Panc1 (cell line): ENCODE results near the gene TSSK6. TPM values are rescaled to one million over a fixed set of nuclear protein-coding genes. Genes with fewer than 3 reads are reported as not detected.

Source experiments
- ATAC-seq: fragments of 200-7000 bp; cut with Tn5 transposase; 2 replicates; pipeline ENCODE4 v1.9.1; 2020; ENCODE audit warnings: mild to moderate bottlenecking, moderate library complexity
- BruUV-seq: library from RNA; stranded (reverse); fragments of 400-500 nt; replicated peaks from 2 replicates; lab custom pipeline; 2021; lab: Mats Ljungman, UMichigan
- CTCF ChIA-PET: fragments of 300-600 bp; sonication (Branson Sonifier 250); formaldehyde crosslinking; loops from one replicate; lab custom pipeline; 2022; ENCODE audit warnings: antibody characterized with exemption; lab: Charles Lee
- POLR2A ChIA-PET: fragments of 300-600 bp; sonication (Branson Sonifier 250); formaldehyde crosslinking; loops from one replicate; lab custom pipeline; 2022; ENCODE audit warnings: antibody characterized with exemption; lab: Charles Lee
- DNase-seq: peaks from one replicate; pipeline ENCODE4 v3.0.0-alpha.2; 2010; ENCODE audit warnings: low read depth, low spot score
- H3K27ac ChIP-seq: 2 replicates; pipeline ENCODE4 v1.5.1; 2011; ENCODE audit warnings: mild to moderate bottlenecking, low read length, inconsistent platforms
- H3K27me3 ChIP-seq: fragments of 200-500 bp; sonication (Bioruptor generic); 2 replicates; pipeline ENCODE4 v1.6.0; 2014; ENCODE audit warnings: low read length, inconsistent platforms; ENCODE audit not compliant: control insufficient read depth, insufficient read depth
- H3K36me3 ChIP-seq: fragments of 200-500 bp; sonication (Bioruptor generic); 2 replicates; pipeline ENCODE4 v1.5.1; 2014; ENCODE audit warnings: inconsistent platforms, mild to moderate bottlenecking, low read length, moderate library complexity; ENCODE audit not compliant: control insufficient read depth, insufficient read depth
- H3K4me1 ChIP-seq: 2 replicates; pipeline ENCODE4 v1.5.1; 2011; ENCODE audit warnings: inconsistent platforms, mild to moderate bottlenecking, low read length, moderate library complexity; ENCODE audit not compliant: control insufficient read depth, insufficient read depth
- H3K4me3 ChIP-seq, 2 experiments: 2 replicates each; pipeline ENCODE4 v1.5.1; 2011 to 2012; ENCODE audit warnings: low read depth in 2 of 2, low read length in 2 of 2, mild to moderate bottlenecking in 2 of 2, inconsistent platforms in 1 of 2, moderate library complexity in 1 of 2
- H3K9me3 ChIP-seq: fragments of 200-500 bp; sonication (Bioruptor generic); 2 replicates; pipeline ENCODE4 v1.5.1; 2014; ENCODE audit warnings: low read depth, mild to moderate bottlenecking, inconsistent platforms, low read length, moderate library complexity; ENCODE audit not compliant: control insufficient read depth, insufficient read depth
- POLR2AphosphoS5 ChIP-seq: IDR thresholded peaks from 2 replicates; pipeline ENCODE4 v1.6.1; 2012; ENCODE audit warnings: mild to moderate bottlenecking, low read depth, low read length, moderate library complexity
- SIN3A ChIP-seq: IDR thresholded peaks from 2 replicates; pipeline ENCODE4 v1.6.1; 2012; ENCODE audit warnings: low read depth, mild to moderate bottlenecking, low read length, moderate library complexity, borderline replicate concordance; ENCODE audit not compliant: insufficient read depth
- TCF7L2 ChIP-seq: IDR thresholded peaks from 2 replicates; pipeline ENCODE4 v1.6.1; 2011; ENCODE audit warnings: mild to moderate bottlenecking, low read depth, low read length, inconsistent platforms
- in situ Hi-C: cut with HindIII; loops from 2 replicates; pipeline ENCODE4 v1.10.0; 2016; ENCODE audit warnings: low sequenced_read_pairs, low pct_unique_long_range_greater_than_20kb
- intact Hi-C: fragments of 100-400 bp; cut with micrococcal nuclease; formaldehyde crosslinking; loops from one replicate; pipeline ENCODE4 v1.10.0; 2022; ENCODE audit not compliant: unreplicated experiment
- total RNA-seq: library from RNA; stranded (reverse); gene quantifications from one replicate; pipeline ENCODE4 v1.2.1, GENCODE V29; 2021; ENCODE audit not compliant: unreplicated experiment
- TF ChIP-seq, protein P1 (sequence below), 2 experiments: IDR thresholded peaks; 2 replicates each; pipeline ENCODE4 v1.6.1; 2011 to 2012; ENCODE audit warnings: low read depth in 2 of 2, control low read depth in 1 of 2, low read length in 1 of 2, mild to moderate bottlenecking in 1 of 2, moderate library complexity in 1 of 2; ENCODE audit not compliant: insufficient read depth in 1 of 2
- TF ChIP-seq, protein P2 (sequence below): fragments of 450-650 bp; IDR thresholded peaks from 2 replicates; pipeline ENCODE4 v1.5.1; 2017; ENCODE audit warnings: mild to moderate bottlenecking

Gene TSSK6
- total RNA-seq, 1 experiment from 2014 or later = 1.8 TPM

DNA sequence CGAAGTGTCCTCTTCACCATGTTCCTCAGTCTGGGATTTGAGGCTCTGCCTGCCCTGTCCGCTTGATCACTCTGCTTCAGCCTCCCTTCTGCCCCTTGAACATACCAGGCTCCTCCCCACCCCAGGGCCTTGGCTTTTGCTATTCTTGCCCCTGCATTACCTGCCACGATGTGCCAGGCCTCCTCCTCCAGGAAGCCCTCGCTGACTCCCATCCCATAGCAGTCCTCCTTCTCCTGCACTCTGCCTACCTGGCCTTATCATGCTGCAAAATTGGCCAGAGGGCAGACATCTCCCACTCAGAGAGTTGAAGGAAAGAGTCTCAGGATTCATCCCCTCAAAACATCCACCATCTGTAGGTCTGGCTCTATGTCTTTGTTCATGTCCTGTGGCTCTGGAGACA lies 15.5 kb upstream of the TSSK6 start:
- Histone ChIP-seq H3K27ac (no peak overlapping the region), H3K36me3 (no peaks in the 10 kb centered on the region), H3K4me1 (no peaks in the 10 kb centered on the region; the same call in 1 of the 2 replicates), H3K9me3 (no peaks in the 10 kb centered on the region), H3K4me3 (no peak overlapping the region), H3K27me3 (no peaks in the 10 kb centered on the region)
- DNase-seq (no peak), ATAC-seq (no peak)
- TF ChIP-seq, protein P1, sequence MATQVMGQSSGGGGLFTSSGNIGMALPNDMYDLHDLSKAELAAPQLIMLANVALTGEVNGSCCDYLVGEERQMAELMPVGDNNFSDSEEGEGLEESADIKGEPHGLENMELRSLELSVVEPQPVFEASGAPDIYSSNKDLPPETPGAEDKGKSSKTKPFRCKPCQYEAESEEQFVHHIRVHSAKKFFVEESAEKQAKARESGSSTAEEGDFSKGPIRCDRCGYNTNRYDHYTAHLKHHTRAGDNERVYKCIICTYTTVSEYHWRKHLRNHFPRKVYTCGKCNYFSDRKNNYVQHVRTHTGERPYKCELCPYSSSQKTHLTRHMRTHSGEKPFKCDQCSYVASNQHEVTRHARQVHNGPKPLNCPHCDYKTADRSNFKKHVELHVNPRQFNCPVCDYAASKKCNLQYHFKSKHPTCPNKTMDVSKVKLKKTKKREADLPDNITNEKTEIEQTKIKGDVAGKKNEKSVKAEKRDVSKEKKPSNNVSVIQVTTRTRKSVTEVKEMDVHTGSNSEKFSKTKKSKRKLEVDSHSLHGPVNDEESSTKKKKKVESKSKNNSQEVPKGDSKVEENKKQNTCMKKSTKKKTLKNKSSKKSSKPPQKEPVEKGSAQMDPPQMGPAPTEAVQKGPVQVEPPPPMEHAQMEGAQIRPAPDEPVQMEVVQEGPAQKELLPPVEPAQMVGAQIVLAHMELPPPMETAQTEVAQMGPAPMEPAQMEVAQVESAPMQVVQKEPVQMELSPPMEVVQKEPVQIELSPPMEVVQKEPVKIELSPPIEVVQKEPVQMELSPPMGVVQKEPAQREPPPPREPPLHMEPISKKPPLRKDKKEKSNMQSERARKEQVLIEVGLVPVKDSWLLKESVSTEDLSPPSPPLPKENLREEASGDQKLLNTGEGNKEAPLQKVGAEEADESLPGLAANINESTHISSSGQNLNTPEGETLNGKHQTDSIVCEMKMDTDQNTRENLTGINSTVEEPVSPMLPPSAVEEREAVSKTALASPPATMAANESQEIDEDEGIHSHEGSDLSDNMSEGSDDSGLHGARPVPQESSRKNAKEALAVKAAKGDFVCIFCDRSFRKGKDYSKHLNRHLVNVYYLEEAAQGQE (IDR thresholded peaks at IDR 0.05; ENCODE audit: insufficient read depth in 1 of 2, low read depth in 2 of 2, low read length in 1 of 2) = no peak
- TF ChIP-seq SIN3A = no peak
- TF ChIP-seq TCF7L2 = no peak
- TF ChIP-seq, protein P2, sequence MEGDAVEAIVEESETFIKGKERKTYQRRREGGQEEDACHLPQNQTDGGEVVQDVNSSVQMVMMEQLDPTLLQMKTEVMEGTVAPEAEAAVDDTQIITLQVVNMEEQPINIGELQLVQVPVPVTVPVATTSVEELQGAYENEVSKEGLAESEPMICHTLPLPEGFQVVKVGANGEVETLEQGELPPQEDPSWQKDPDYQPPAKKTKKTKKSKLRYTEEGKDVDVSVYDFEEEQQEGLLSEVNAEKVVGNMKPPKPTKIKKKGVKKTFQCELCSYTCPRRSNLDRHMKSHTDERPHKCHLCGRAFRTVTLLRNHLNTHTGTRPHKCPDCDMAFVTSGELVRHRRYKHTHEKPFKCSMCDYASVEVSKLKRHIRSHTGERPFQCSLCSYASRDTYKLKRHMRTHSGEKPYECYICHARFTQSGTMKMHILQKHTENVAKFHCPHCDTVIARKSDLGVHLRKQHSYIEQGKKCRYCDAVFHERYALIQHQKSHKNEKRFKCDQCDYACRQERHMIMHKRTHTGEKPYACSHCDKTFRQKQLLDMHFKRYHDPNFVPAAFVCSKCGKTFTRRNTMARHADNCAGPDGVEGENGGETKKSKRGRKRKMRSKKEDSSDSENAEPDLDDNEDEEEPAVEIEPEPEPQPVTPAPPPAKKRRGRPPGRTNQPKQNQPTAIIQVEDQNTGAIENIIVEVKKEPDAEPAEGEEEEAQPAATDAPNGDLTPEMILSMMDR = no peak
- TF ChIP-seq POLR2AphosphoS5 = no peak
- intact Hi-C loops = loop anchor here (10.0 kb wide), 1 partner anchor 114 kb away; the partner anchor contains the start of gene GMIP
- CTCF ChIA-PET = no interaction called here
- BruUV-seq = no TSS peak
- POLR2A ChIA-PET = interaction anchor here (0.7 kb wide), 1 partner anchor 104 kb away, joined by 17 read pairs; no protein-coding TSS in a partner anchor
- in situ Hi-C loops = no loop called here

DNA sequence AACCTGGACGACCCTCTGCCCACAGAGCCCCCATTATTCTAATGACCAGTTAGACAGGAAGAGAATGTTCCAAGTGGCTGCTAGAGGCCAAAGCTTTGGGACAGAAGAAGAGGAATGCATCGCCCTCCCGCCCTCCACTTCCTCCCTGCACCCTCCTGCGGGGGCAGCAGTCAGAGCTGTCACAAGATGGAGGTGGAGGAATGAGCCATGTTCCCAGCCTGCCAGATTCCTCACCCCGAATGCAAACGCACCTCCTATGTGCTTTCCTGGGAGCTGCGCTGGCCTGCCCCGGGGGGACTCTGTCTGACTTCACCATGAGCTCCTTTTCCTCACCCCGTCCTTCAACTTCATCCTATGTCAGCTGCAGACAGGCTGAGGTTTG lies 15.1 kb upstream of the TSSK6 start:
- H3K27me3 ChIP-seq = no peaks in the 10 kb centered on the region
- TF ChIP-seq SIN3A = no peak
- TF ChIP-seq, protein P1 (IDR thresholded peaks at IDR 0.05; ENCODE audit: insufficient read depth in 1 of 2, low read depth in 2 of 2, low read length in 1 of 2) = no peak
- no peak; the same call in 1 of the 2 replicates for TF ChIP-seq POLR2AphosphoS5
- TF ChIP-seq TCF7L2 = no peak
- TF ChIP-seq, protein P2 = no peak
- intact Hi-C loops (loop anchor here (10.0 kb wide), 1 partner anchor 114 kb away; the partner anchor contains the start of gene GMIP), in situ Hi-C loops (no loop called here)
- H3K4me1 ChIP-seq = no peaks in the 10 kb centered on the region; the same call in 1 of the 2 replicates
- CTCF ChIA-PET = no interaction called here
- POLR2A ChIA-PET = no interaction called here
- H3K36me3 ChIP-seq = no peaks in the 10 kb centered on the region
- no peak overlapping the region for H3K4me3 ChIP-seq
- no peaks in the 10 kb centered on the region for H3K9me3 ChIP-seq
- ATAC-seq (no peak), DNase-seq (no peak)
- no TSS peak for BruUV-seq
- no peak overlapping the region for H3K27ac ChIP-seq
